ENCODE results near the gene GPX3. TPM values are rescaled to one million over a fixed set of nuclear protein-coding genes. Genes with fewer than 3 reads are reported as not detected.

The GPX3 gene
- total and polyA plus RNA-seq, 2 experiments from 2014 or later: 28.0 to 48.9 TPM

DNA sequence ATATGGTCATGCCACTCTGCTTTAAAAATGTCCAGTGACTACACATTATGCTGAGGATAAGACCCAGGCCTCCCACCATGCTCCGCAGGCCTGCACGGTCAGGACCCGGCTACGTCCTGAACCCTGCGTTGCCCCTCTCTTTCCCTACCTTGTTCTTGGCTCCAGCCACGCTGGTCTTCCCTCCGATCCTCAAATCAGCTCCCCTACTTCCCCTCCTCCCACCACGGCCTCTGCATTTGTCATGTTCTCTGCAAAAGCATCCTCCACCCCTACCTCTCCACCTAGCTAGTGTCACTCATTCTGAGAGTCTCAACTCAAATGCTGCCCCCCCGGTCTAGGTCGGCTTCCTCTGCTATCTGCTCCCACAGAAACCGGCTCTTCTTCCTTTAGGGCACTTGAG is 11.2 kb downstream of the GPX3 start:
- no peak overlapping the region for H3K4me3 Mint-ChIP-seq

More for the DNA sequence above, 11.2 kb downstream of the GPX3 start:
- ATAC-seq (no peak), DNase-seq (ENCODE audit: low spot score) (no peak)
- no peak for TF ChIP-seq POLR2AphosphoS5 (IDR thresholded peaks at IDR 0.05; ENCODE audit: low read depth)
- TF ChIP-seq NANOG (IDR thresholded peaks at IDR 0.05; ENCODE audit: borderline replicate concordance): no peak
- TF ChIP-seq, protein P1, sequence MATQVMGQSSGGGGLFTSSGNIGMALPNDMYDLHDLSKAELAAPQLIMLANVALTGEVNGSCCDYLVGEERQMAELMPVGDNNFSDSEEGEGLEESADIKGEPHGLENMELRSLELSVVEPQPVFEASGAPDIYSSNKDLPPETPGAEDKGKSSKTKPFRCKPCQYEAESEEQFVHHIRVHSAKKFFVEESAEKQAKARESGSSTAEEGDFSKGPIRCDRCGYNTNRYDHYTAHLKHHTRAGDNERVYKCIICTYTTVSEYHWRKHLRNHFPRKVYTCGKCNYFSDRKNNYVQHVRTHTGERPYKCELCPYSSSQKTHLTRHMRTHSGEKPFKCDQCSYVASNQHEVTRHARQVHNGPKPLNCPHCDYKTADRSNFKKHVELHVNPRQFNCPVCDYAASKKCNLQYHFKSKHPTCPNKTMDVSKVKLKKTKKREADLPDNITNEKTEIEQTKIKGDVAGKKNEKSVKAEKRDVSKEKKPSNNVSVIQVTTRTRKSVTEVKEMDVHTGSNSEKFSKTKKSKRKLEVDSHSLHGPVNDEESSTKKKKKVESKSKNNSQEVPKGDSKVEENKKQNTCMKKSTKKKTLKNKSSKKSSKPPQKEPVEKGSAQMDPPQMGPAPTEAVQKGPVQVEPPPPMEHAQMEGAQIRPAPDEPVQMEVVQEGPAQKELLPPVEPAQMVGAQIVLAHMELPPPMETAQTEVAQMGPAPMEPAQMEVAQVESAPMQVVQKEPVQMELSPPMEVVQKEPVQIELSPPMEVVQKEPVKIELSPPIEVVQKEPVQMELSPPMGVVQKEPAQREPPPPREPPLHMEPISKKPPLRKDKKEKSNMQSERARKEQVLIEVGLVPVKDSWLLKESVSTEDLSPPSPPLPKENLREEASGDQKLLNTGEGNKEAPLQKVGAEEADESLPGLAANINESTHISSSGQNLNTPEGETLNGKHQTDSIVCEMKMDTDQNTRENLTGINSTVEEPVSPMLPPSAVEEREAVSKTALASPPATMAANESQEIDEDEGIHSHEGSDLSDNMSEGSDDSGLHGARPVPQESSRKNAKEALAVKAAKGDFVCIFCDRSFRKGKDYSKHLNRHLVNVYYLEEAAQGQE (IDR thresholded peaks at IDR 0.05; ENCODE audit: unreplicated experiment): no peak
- TF ChIP-seq ZNF114 (CRISPR knock-in tag; IDR thresholded peaks at IDR 0.05): no peak
- TF ChIP-seq STAT1 (IDR thresholded peaks at IDR 0.05; ENCODE audit: unreplicated experiment): no peak
- TF ChIP-seq CREB1 (CRISPR knock-in tag; IDR thresholded peaks at IDR 0.05; ENCODE audit: low read depth): no peak
- TF ChIP-seq EZH2phosphoT487 (IDR thresholded peaks at IDR 0.05; ENCODE audit: unreplicated experiment): no peak
- TF ChIP-seq, protein P2, sequence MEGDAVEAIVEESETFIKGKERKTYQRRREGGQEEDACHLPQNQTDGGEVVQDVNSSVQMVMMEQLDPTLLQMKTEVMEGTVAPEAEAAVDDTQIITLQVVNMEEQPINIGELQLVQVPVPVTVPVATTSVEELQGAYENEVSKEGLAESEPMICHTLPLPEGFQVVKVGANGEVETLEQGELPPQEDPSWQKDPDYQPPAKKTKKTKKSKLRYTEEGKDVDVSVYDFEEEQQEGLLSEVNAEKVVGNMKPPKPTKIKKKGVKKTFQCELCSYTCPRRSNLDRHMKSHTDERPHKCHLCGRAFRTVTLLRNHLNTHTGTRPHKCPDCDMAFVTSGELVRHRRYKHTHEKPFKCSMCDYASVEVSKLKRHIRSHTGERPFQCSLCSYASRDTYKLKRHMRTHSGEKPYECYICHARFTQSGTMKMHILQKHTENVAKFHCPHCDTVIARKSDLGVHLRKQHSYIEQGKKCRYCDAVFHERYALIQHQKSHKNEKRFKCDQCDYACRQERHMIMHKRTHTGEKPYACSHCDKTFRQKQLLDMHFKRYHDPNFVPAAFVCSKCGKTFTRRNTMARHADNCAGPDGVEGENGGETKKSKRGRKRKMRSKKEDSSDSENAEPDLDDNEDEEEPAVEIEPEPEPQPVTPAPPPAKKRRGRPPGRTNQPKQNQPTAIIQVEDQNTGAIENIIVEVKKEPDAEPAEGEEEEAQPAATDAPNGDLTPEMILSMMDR (conservative IDR thresholded peaks at IDR 0.05; ENCODE audit: low read depth in 2 of 2): no peak
- TF ChIP-seq, protein P3, sequence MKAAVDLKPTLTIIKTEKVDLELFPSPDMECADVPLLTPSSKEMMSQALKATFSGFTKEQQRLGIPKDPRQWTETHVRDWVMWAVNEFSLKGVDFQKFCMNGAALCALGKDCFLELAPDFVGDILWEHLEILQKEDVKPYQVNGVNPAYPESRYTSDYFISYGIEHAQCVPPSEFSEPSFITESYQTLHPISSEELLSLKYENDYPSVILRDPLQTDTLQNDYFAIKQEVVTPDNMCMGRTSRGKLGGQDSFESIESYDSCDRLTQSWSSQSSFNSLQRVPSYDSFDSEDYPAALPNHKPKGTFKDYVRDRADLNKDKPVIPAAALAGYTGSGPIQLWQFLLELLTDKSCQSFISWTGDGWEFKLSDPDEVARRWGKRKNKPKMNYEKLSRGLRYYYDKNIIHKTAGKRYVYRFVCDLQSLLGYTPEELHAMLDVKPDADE (IDR thresholded peaks at IDR 0.05): no peak
- TF ChIP-seq, protein P4, sequence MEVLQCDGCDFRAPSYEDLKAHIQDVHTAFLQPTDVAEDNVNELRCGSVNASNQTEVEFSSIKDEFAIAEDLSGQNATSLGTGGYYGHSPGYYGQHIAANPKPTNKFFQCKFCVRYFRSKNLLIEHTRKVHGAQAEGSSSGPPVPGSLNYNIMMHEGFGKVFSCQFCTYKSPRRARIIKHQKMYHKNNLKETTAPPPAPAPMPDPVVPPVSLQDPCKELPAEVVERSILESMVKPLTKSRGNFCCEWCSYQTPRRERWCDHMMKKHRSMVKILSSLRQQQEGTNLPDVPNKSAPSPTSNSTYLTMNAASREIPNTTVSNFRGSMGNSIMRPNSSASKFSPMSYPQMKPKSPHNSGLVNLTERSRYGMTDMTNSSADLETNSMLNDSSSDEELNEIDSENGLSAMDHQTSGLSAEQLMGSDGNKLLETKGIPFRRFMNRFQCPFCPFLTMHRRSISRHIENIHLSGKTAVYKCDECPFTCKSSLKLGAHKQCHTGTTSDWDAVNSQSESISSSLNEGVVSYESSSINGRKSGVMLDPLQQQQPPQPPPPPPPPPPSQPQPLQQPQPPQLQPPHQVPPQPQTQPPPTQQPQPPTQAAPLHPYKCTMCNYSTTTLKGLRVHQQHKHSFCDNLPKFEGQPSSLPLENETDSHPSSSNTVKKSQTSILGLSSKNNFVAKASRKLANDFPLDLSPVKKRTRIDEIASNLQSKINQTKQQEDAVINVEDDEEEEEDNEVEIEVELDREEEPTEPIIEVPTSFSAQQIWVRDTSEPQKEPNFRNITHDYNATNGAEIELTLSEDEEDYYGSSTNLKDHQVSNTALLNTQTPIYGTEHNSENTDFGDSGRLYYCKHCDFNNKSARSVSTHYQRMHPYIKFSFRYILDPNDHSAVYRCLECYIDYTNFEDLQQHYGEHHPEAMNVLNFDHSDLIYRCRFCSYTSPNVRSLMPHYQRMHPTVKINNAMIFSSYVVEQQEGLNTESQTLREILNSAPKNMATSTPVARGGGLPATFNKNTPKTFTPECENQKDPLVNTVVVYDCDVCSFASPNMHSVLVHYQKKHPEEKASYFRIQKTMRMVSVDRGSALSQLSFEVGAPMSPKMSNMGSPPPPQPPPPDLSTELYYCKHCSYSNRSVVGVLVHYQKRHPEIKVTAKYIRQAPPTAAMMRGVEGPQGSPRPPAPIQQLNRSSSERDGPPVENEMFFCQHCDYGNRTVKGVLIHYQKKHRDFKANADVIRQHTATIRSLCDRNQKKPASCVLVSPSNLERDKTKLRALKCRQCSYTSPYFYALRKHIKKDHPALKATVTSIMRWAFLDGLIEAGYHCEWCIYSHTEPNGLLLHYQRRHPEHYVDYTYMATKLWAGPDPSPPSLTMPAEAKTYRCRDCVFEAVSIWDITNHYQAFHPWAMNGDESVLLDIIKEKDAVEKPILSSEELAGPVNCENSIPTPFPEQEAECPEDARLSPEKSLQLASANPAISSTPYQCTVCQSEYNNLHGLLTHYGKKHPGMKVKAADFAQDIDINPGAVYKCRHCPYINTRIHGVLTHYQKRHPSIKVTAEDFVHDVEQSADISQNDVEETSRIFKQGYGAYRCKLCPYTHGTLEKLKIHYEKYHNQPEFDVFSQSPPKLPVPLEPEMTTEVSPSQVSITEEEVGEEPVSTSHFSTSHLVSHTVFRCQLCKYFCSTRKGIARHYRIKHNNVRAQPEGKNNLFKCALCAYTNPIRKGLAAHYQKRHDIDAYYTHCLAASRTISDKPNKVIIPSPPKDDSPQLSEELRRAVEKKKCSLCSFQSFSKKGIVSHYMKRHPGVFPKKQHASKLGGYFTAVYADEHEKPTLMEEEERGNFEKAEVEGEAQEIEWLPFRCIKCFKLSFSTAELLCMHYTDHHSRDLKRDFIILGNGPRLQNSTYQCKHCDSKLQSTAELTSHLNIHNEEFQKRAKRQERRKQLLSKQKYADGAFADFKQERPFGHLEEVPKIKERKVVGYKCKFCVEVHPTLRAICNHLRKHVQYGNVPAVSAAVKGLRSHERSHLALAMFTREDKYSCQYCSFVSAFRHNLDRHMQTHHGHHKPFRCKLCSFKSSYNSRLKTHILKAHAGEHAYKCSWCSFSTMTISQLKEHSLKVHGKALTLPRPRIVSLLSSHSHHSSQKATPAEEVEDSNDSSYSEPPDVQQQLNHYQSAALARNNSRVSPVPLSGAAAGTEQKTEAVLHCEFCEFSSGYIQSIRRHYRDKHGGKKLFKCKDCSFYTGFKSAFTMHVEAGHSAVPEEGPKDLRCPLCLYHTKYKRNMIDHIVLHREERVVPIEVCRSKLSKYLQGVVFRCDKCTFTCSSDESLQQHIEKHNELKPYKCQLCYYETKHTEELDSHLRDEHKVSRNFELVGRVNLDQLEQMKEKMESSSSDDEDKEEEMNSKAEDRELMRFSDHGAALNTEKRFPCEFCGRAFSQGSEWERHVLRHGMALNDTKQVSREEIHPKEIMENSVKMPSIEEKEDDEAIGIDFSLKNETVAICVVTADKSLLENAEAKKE (CRISPR knock-in tag; IDR thresholded peaks at IDR 0.05): no peak
- no peak for TF ChIP-seq EZH2 (IDR thresholded peaks at IDR 0.05; ENCODE audit: low read depth, unreplicated experiment)
- TF ChIP-seq ZNF331 (CRISPR knock-in tag; IDR thresholded peaks at IDR 0.05; ENCODE audit: low read depth): no peak
- TF ChIP-seq JUNB (IDR thresholded peaks at IDR 0.05; ENCODE audit: unreplicated experiment): no peak
- no peaks in the 10 kb centered on the region for H4K20me1 ChIP-seq (replicated peaks; ENCODE audit: insufficient read depth)
- no peak overlapping the region for H3K27ac Mint-ChIP-seq
- peaks cover 4% of the 10 kb centered on the region for H3K27me3 Mint-ChIP-seq (ENCODE audit: insufficient read depth, low read depth, poor library complexity)
- H3K9me2 ChIP-seq (ENCODE audit: insufficient read depth): no peaks in the 10 kb centered on the region
- no peaks in the 10 kb centered on the region for H3K27me3 ChIP-seq (ENCODE audit: insufficient read depth)
- H3F3A ChIP-seq (replicated peaks; ENCODE audit: low read depth): no peaks in the 10 kb centered on the region
- H3K4me3 ChIP-seq: no peak overlapping the region
- no peak overlapping the region for H3K4me2 ChIP-seq
- H3K79me2 ChIP-seq (replicated peaks; ENCODE audit: insufficient read depth): no peaks in the 10 kb centered on the region
- no peak overlapping the region for H3K27ac ChIP-seq (ENCODE audit: low read depth)
- H3K9me3 Mint-ChIP-seq: no peaks in the 10 kb centered on the region; the same call in 2 of the 3 replicates
- H3K36me3 Mint-ChIP-seq (ENCODE audit: low read depth): peaks cover 19% of the 10 kb centered on the region
- H3K4me1 Mint-ChIP-seq: no peaks in the 10 kb centered on the region
- peaks cover 6% of the 10 kb centered on the region; the same call in 1 of the 2 replicates for H3K36me3 ChIP-seq (ENCODE audit: insufficient read depth)
- H3K4me1 ChIP-seq (ENCODE audit: insufficient read depth): no peaks in the 10 kb centered on the region
- H2AFZ ChIP-seq: no peak overlapping the region
